PC-9 (cell line): ENCODE measurements around the gene DEFB131A. TPM values are rescaled to one million over a fixed set of nuclear protein-coding genes. Genes with fewer than 3 reads are reported as not detected.
"Not testable (repeated sequence)": the region's sequence is repeated elsewhere in the genome, so short reads cannot be mapped to it uniquely, and the experiment has no call there.

ENCODE experiments used
- BruUV-seq: library from RNA; stranded (reverse); fragments of 400-500 nt; replicated peaks from 2 replicates; lab custom pipeline; 2021; lab: Mats Ljungman, UMichigan
- CTCF ChIA-PET: fragments of 300-600 bp; sonication (Branson Sonifier 250); formaldehyde crosslinking; loops from one replicate; lab custom pipeline; 2022; ENCODE audit warnings: antibody characterized with exemption; lab: Charles Lee
- POLR2A ChIA-PET: fragments of 300-600 bp; sonication (Branson Sonifier 250); formaldehyde crosslinking; loops from one replicate; lab custom pipeline; 2022; ENCODE audit warnings: antibody characterized with exemption; ENCODE audit not compliant: unreplicated experiment; lab: Charles Lee
- DNase-seq, 2 experiments: peaks; one replicate each; pipeline versions ENCODE4 v3.0.0 to v3.0.0-alpha.2; 2015 to 2022; ENCODE audit warnings: mixed read lengths in 1 of 2
- H2AFZ ChIP-seq: fragments of 200-600 bp; sonication (generic); 2 replicates; pipeline ENCODE4 v1.8.1; 2017; ENCODE audit warnings: antibody characterized with exemption
- H3F3A ChIP-seq: fragments of 200-600 bp; sonication (generic); 2 replicates; pipeline ENCODE4 v1.8.1; 2017; ENCODE audit warnings: antibody characterized with exemption, mild to moderate bottlenecking, low read depth; ENCODE audit not compliant: insufficient read depth
- H3K27ac ChIP-seq: fragments of 200-600 bp; sonication (generic); 2 replicates; pipeline ENCODE4 v1.6.1; 2016; ENCODE audit warnings: mixed run types
- H3K27me3 ChIP-seq: fragments of 200-600 bp; sonication (generic); 2 replicates; pipeline ENCODE4 v1.6.1; 2016; ENCODE audit warnings: low read depth, mixed run types; ENCODE audit not compliant: insufficient read depth
- H3K36me3 ChIP-seq: fragments of 200-600 bp; sonication (generic); 2 replicates; pipeline ENCODE4 v1.6.1; 2016; ENCODE audit warnings: low read depth, mixed run types
- H3K4me1 ChIP-seq: fragments of 200-600 bp; sonication (generic); replicated peaks from 2 replicates; pipeline ENCODE4 v1.6.1; 2016; ENCODE audit warnings: mixed run types; ENCODE audit not compliant: insufficient read depth
- H3K4me2 ChIP-seq: fragments of 200-600 bp; sonication (generic); 2 replicates; pipeline ENCODE4 v1.6.1; 2017; ENCODE audit warnings: mixed run types
- H3K4me3 ChIP-seq: fragments of 200-600 bp; sonication (generic); 2 replicates; pipeline ENCODE4 v1.6.1; 2016; ENCODE audit warnings: mixed run types
- H3K79me2 ChIP-seq: fragments of 200-600 bp; sonication (generic); 2 replicates; pipeline ENCODE4 v1.6.1; 2017; ENCODE audit warnings: low read depth, mixed run types
- H3K9me2 ChIP-seq: fragments of 200-600 bp; sonication (generic); 2 replicates; pipeline ENCODE4 v1.8.1; 2017; ENCODE audit warnings: mild to moderate bottlenecking; ENCODE audit not compliant: insufficient read depth
- H3K9me3 ChIP-seq: fragments of 200-600 bp; sonication (generic); 2 replicates; pipeline ENCODE4 v1.8.1; 2016; ENCODE audit warnings: low read depth; ENCODE audit not compliant: insufficient read depth
- H4K20me1 ChIP-seq: fragments of 200-600 bp; sonication (generic); 2 replicates; pipeline ENCODE4 v1.8.1; 2017; ENCODE audit not compliant: insufficient read depth
- intact Hi-C: fragments of 100-400 bp; cut with micrococcal nuclease; formaldehyde crosslinking; loops from one replicate; pipeline ENCODE4 v1.10.0; 2022; ENCODE audit not compliant: unreplicated experiment
- total RNA-seq: library from RNA; stranded (reverse); gene quantifications from 2 replicates; pipeline ENCODE4 v1.2.3, GENCODE V29; 2021
- TF ChIP-seq, protein P1 (sequence below): fragments of 200-600 bp; sonication (generic); conservative IDR thresholded peaks from 2 replicates; pipeline ENCODE4 v1.6.1; 2017; ENCODE audit warnings: mixed run types, antibody characterized with exemption, mild to moderate bottlenecking, moderate library complexity

The DEFB131A gene
- total RNA-seq, 1 experiment from 2014 or later, result not detected

DNA sequence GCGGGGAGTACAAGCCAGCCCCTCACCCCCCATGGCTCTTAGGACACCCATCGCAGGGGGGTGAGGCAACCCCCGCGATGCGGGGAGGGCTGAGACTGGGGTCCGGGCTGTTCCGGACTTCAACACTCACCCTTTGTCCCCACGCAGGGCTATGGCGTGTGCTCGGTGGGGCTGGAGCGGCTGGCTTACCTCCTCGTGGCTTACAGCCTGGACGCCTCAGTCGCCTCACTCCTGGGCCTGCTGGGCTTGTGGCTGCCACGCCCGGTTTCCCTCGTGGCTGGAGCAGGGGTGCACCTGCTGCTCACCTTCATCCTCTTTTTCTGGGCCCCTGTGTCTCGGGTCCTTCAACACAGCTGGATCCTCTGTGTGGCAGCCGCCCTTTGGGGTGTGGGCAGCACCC is 49.4 kb downstream of the DEFB131A start:
- H3K9me3 ChIP-seq, H2AFZ ChIP-seq, H3F3A ChIP-seq, DNase-seq, CTCF ChIA-PET, H3K27ac ChIP-seq, H4K20me1 ChIP-seq, H3K4me1 ChIP-seq, BruUV-seq, H3K4me3 ChIP-seq, H3K36me3 ChIP-seq, H3K27me3 ChIP-seq, POLR2A ChIA-PET, H3K79me2 ChIP-seq, intact Hi-C loops, H3K4me2 ChIP-seq, H3K9me2 ChIP-seq: not testable (repeated sequence)

DNA sequence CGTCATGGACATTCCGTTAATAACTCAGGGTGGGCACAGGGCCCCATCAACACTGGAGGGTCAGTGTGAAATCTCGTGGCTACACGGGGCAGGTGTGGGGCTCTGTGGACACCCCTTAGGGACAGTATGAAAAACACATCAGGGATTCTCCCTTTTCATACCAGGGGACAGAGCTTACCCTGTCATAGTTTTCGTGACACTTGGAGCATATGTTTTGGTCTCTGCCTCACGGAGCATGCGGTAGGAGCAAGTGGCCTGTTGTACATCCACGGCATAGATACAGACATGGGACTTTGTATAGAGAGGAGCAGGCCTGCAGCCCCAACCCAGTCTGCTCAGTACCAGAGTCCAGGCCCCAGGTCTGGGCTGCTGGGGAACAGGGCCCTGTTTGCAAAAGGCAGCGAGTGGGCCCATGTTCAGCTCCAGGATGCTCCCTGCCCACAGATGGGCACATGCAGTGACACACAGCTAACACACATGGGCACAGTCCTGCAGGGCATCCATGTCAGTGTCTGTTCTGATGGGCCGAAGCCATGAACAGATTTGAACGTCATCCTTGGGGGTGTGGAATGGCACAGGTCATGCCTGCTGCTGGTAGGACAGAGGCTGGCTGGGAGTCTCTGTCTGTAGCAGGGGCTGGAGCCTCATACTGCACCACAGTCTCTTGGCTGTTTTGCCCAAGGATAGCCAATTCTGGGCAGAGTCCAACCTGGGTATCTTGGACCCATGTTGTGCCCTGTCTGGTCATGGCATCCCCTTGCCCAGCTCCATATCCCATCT is 50.2 kb downstream of the DEFB131A start:
- H2AFZ ChIP-seq, H4K20me1 ChIP-seq, H3K27me3 ChIP-seq, H3K27ac ChIP-seq, H3K9me2 ChIP-seq, BruUV-seq, CTCF ChIA-PET, H3K4me1 ChIP-seq, POLR2A ChIA-PET, intact Hi-C loops, H3K79me2 ChIP-seq, H3K4me2 ChIP-seq, H3K36me3 ChIP-seq, H3K4me3 ChIP-seq, H3K9me3 ChIP-seq, H3F3A ChIP-seq, DNase-seq: not testable (repeated sequence)

DNA sequence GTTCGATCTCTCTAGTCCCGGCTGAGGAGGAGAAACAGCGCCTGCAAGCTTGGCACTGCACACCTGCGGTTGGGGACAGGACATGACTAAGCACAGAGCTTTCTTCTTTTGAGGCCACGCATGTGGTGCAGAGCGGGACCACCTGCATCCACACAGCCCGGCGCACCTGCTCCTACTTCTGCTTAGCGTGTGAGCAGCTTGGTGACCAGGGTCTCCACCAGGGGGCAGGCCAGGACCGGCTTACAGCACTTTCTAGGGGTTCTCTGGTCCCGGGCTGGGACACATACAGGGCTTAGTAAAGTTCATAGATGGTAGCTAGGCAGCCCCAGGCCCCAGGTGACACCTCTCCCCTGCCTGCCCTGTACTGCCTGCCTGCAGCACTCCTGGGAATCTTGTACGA is 51.2 kb downstream of the DEFB131A start:
- H3K4me1 ChIP-seq, H3K36me3 ChIP-seq, H3K9me3 ChIP-seq, POLR2A ChIA-PET, CTCF ChIA-PET, BruUV-seq, H3K4me2 ChIP-seq, H3K79me2 ChIP-seq, H3K27me3 ChIP-seq, H3K27ac ChIP-seq, H4K20me1 ChIP-seq, H2AFZ ChIP-seq, H3K9me2 ChIP-seq, H3K4me3 ChIP-seq, H3F3A ChIP-seq, intact Hi-C loops: not testable (repeated sequence)
- TF ChIP-seq, protein P1, sequence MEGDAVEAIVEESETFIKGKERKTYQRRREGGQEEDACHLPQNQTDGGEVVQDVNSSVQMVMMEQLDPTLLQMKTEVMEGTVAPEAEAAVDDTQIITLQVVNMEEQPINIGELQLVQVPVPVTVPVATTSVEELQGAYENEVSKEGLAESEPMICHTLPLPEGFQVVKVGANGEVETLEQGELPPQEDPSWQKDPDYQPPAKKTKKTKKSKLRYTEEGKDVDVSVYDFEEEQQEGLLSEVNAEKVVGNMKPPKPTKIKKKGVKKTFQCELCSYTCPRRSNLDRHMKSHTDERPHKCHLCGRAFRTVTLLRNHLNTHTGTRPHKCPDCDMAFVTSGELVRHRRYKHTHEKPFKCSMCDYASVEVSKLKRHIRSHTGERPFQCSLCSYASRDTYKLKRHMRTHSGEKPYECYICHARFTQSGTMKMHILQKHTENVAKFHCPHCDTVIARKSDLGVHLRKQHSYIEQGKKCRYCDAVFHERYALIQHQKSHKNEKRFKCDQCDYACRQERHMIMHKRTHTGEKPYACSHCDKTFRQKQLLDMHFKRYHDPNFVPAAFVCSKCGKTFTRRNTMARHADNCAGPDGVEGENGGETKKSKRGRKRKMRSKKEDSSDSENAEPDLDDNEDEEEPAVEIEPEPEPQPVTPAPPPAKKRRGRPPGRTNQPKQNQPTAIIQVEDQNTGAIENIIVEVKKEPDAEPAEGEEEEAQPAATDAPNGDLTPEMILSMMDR, result peak; percentile 40
- peak in 1 of 2 experiments; percentile 19 for DNase-seq

DNA sequence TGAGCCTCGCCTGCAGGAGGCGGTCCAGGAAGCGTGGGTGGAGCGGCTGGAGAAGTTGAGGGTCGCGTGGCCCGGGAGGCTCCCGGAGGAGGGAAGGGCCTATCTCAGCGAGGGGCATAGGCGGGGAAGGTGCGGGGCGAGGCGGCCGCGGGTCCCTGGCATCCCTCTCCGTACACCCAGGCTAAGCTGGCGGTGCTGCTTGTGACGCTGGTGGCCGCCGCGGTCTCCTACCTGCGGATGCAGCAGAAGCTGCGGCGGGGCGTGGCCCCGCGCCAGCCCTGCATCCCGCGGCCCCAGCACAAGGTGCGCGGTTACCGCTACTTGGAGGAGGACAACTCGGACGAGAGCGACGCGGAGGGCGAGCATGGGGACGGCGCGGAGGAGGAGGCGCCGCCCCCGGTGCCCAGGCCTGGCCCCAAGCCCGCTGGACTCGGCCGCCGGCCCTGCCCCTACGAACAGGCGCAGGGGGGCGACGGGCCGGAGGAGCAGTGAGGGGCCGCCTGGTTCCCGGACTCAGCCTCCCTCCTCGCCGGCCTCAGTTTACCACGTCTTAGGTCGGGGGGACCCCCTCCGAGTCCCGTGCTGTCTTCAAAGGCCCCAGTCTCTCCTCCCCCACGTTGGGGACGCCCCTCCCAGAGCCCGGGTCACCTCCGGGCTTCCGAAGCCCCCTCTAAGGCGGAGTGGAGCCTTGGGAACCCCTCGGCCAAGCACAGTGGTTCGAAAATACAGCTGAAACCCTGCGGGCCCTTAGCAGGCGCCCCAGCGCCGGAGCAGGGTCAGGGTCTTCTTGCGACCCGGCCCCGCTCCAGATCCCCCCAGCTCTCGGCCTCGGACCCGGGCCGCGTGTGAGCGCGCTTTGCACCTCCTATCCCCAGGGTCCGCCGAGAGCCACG is 53.6 kb downstream of the DEFB131A start:
- CTCF ChIA-PET, H3K4me3 ChIP-seq, H3K4me1 ChIP-seq, BruUV-seq, H3K9me2 ChIP-seq, H3K9me3 ChIP-seq, DNase-seq, intact Hi-C loops, H4K20me1 ChIP-seq, H3K79me2 ChIP-seq, H3K4me2 ChIP-seq, H3K27me3 ChIP-seq, H3F3A ChIP-seq, H3K36me3 ChIP-seq, POLR2A ChIA-PET, H2AFZ ChIP-seq, H3K27ac ChIP-seq: not testable (repeated sequence)

DNA sequence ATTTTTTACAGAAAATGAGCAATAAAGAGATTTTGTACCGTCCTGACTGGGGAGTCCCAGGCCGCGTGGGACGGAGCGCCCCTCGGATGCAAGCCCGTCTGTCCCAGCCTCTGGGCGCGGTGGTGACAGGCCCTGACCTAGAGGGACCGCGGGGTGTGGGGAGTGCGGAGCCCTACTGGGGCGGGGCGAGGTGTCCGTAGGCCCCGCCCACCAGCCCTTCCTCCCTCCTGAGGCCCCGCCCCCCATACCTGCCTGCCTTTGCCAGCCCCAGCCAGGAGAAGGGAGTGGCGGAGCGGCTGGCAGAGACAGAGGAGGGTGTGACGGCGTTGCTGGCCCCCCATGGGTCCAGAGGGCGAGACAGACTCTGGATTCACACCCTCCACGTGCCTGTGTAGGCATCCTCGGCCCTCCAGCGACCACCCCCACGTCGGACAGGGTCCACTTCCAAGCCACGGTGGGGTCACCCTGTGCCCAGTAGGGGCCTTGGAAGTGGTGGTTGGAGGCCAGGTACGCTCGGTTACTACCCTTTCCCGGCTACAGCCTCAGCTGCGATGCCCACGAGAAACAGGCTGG is 54.3 kb downstream of the DEFB131A start:
- H3K79me2 ChIP-seq, H3K36me3 ChIP-seq, H3K4me1 ChIP-seq, H4K20me1 ChIP-seq, CTCF ChIA-PET, H2AFZ ChIP-seq, H3K27ac ChIP-seq, H3K4me3 ChIP-seq, DNase-seq, H3K9me2 ChIP-seq, H3K4me2 ChIP-seq, intact Hi-C loops, H3F3A ChIP-seq, POLR2A ChIA-PET, H3K9me3 ChIP-seq, H3K27me3 ChIP-seq, BruUV-seq: not testable (repeated sequence)

DNA sequence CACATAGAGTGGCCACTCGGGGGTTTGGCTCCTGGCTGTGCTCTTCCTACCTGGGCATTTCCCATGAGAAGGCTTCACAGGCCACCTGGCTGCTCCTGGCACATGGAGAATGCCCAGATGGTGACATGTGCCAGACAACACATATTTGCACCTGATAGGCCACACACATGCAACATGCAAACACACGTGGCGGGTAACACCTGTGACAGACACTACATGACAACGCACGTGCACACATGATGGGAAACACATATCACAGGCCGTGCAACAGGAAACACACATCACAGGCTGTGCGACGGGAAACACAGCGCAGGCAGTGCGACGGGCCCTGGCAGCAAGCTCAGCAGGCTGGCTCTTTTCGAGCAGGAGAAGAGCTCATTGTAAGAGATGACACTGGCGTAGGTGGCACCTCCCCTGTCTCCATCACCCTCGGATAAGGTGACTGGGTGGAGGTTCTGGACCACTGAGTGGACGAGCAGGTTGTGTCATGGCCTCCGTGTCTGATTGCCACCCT is 55.8 kb downstream of the DEFB131A start:
- POLR2A ChIA-PET, H3K4me3 ChIP-seq, intact Hi-C loops, H2AFZ ChIP-seq, H3K79me2 ChIP-seq, DNase-seq, H3K27me3 ChIP-seq, H3K4me1 ChIP-seq, H3K9me2 ChIP-seq, H3K4me2 ChIP-seq, BruUV-seq, H3K27ac ChIP-seq, CTCF ChIA-PET, H4K20me1 ChIP-seq, H3F3A ChIP-seq, H3K9me3 ChIP-seq, H3K36me3 ChIP-seq: not testable (repeated sequence)
